HUDEP-2 (cell line): ENCODE results near the gene TSPAN31.
A peak's percentile ranks its signal among the peaks of the same experiment; 100 is the strongest.

Experiments used
- DNase-seq, 76 experiments: peaks; one replicate each; lab custom pipeline; 2025; ENCODE audit not compliant: unreplicated experiment in 76 of 76; lab: John Stamatoyannopoulos, UW

TSPAN31 gene

DNA sequence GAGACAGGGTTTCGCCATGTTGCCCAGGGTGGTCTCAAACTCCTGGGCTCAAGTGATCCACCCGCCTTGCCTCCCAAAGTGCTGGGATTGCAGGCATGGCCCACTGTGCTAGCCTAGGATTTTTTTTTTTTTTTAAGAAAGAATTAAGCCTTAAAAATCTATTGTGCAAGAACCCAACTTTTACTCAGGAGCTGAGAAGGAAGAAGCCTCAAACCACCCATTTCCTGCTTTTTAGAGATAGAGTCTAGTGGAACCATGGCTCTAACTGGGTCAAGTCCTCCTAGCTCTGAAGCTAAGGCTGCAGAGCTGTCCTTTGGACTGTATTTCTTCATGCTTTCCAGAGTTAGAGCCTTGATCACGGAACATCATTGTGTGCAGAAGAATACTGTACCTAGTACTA, 36.4 kb downstream of the TSPAN31 start:
- no peak for DNase-seq

DNA sequence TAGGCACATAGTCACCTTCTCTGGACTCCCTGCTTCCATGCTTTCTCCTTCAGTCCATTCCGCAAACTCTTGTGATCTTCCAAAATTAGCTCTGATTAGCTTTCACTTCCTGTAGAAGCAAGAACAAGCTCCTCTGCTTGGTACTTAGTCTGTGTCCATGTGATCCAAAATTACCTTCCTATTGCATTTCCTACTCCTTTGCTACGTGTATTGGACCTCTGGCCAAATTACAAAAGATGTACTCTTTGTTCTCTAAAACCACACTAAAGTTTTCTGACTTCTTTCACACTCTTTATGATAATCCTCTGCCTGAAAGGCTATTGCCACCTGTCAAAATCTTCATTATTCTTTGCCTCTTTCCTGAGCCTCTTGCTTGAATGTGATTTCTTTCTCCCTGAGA, 37.0 kb downstream of the TSPAN31 start:
- DNase-seq = no peak

DNA sequence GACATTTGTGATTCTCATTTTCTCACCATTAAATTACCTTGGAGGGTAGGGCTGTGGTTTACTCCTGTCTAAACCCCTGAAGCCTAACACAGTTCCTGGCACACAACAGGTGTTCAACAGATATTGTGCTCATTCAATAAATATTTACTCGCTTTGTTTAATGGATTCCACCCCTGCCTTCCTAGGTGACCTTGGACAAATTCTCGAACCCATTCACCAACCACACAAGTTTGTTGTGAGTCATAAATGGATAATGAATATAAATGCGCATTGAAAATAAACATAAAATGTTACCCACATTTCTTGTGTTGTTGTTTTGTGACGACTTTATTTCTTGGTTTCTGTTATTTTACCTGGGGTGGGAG, 37.4 kb downstream of the TSPAN31 start:
- DNase-seq = no peak

- peak; percentile 28 to 95 (median 89) for DNase-seq
Measured at GRCh38 chr12:57782608-57783465, 38.0 kb downstream of the TSPAN31 start, which contains the start of gene TSFM. Gene TSFM (plus strand): TSS chr12:57782787. CDS start chr12:57782802, 15 bp downstream.

GRCh38 chr12:57783466-57783801, 38.6 kb downstream of the TSPAN31 start:
- no peak for DNase-seq

DNA sequence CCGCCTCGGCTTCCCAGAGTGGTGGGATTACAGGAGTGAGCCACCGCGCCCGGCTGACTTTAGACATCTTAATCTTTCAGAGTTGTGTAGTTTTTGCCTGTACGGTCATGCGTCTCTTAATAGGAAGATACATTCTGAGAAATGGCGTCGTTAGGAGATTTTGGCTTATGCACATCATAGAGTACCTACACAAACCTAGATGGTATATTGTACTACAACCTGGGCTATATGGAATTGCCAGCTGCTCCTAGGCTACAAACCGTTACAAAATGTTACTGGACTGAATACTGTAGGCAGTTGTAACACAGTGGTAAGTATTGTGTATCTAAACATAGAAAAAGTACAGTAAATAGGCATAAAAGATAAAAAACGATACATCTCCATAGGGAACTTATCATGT, 39.0 kb downstream of the TSPAN31 start:
- no peak for DNase-seq

- DNase-seq = no peak
Measured at GRCh38 chr12:57793920-57794319, 49.1 kb downstream of the TSPAN31 start.

DNA sequence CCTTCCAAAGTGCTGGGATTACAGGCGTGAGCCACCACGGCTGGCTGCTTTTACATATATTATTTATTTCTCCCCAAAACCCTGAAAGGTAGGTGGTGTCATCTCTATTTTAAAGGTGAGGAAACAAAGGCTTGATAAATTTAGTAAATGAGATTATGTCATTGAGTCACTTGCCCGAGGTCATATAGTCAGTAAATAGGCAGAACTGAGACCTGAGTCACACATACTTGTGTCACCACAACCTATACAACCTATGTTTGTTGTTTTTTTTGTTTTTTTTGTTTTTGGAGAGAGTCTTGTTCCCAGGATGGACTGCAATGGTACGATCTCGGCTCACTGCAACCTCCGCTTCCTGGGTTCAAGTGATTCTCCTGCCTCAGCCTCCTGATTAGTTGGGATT, 50.5 kb downstream of the TSPAN31 start:
- no peak for DNase-seq

DNA sequence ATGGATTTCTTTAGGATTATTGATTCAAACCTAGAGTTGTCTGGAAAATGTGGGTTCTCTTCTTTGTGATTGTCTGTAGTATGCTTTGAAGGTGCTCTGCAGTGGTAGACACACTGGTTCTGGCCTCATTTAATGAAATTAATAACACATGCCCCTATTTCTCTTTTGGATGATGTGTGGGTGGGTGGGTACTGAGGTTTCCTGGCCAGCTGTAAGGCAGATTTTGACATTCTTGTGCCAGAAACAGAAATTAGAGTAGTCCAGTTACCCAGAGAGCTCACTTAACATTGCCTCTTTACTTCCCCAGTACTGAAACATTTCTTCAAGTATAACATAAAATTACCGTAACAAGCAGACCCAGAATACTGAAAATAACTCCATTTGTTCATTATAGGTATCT, 52.2 kb downstream of the TSPAN31 start:
- DNase-seq = no peak

DNA sequence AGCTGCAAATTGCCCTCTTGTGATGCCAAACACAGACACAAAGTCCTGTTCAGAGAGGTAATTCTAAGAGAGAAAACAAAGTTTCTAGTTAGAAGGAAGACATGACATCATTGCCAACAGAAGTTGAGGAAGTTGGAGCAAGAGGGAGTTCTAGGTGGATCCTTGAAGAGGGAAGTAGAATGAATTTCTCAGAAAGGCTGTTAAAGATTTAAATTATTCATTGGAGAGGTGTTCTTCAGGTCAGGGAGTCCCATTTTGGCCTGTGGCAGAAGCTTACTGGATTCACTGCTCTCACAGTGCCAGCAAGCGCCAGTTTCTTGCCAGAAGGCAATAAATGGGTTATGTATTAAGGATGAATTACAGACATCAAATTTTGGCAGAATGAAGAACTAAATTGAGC, 53.1 kb downstream of the TSPAN31 start:
- no peak for DNase-seq
